Activated T-cell treated with anti-CD3 and anti-CD28 coated beads for 48 hours (primary cell): Measurements from ENCODE around the gene CCDC68.
"Not testable (repeated sequence)": the region's sequence is repeated elsewhere in the genome, so short reads cannot be mapped to it uniquely, and the experiment has no call there.

Experiments used
- DNase-seq: peaks from one replicate; pipeline ENCODE4 v3.0.0-alpha.2; 2020; ENCODE audit warnings: low read depth

Gene CCDC68, protein sequence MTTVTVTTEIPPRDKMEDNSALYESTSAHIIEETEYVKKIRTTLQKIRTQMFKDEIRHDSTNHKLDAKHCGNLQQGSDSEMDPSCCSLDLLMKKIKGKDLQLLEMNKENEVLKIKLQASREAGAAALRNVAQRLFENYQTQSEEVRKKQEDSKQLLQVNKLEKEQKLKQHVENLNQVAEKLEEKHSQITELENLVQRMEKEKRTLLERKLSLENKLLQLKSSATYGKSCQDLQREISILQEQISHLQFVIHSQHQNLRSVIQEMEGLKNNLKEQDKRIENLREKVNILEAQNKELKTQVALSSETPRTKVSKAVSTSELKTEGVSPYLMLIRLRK

DNA sequence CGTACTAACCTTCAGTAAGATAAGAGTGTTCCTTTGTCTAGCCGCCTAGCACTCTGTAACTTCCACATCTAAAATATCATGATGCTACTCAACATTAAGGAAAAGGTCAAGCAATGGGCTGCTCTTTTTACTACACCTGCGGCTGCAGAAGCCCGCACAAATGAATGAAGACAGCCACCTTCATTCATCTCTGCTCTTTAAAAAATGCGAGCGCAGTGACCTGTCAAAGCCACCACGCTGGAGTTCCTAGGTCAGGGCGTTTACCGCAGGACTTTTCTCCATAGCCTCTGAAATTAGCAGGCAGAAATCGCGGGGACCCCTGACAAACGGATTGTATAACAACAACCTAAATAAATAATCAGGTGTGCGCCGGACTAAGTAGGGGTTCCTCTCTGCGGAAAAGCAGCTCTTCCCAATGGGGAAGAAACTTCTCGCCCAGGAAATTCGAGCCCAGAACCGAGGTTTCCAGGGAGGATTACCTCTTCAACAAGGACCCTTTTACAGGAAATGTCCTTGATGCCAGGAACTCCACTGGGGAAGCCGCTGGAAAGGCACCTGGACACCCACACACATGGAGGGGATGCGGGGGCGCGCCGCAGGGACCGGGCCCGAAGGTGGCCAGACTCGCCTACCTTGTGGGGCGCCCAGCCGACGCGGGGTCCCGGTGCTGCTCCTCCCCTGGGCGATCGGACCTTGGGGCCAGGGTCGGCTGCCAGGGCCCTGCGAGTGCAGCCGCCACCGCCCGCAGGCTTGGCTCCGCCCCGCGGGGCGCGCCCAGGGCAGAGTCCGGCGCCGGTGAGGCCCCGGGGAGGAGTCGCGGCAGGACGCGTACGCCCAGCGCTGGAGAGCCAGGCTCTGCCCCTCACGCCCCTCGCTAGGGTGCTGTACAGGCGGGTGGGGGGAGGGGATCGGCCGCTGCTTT lies at the start of gene CCDC68:
TSS of gene CCDC68 (minus strand) at position 758 of the 922 bp plus-strand sequence. CDS start 16,670 bp downstream, outside the sequence.
- no peak for DNase-seq

DNA sequence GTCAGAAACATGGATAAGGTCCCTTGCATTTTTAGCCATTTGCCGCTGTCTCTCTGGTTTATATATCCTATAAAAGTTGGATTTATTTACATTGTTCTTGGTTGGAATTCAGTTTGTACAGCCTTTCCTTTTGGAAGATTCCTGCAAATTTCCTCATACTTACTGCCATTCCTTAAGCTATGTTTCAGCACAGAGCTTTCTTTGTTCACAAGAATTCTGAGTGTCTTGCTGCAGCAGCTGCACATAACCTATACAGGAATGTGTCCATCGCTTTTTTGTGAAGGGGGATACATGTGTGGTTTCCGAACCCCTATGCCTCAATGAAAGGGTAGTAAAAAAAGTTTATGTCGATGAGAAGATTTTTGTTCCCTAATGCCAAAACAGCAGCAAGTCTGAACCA lies 48.3 kb upstream of the CCDC68 start:
- DNase-seq = no peak

DNA sequence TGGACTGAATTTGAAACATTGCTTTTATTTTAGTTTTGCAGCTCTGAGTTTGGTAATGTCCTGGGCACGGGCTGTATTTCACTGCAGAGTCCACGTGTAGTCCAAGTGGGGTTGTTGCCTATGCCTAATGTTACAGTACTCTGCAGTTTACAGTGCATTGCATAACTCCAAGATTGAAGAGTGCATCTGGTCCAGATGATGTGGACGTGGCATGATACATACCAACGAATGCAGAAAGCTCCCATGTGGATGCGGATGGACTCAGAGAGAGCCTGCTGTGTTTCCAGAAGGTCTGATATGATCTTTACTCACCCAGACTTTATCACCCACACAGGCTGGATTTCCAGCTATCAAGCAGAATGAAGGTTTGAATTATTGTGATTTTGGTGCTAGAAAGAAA lies 44.4 kb upstream of the CCDC68 start:
- DNase-seq = no peak

DNA sequence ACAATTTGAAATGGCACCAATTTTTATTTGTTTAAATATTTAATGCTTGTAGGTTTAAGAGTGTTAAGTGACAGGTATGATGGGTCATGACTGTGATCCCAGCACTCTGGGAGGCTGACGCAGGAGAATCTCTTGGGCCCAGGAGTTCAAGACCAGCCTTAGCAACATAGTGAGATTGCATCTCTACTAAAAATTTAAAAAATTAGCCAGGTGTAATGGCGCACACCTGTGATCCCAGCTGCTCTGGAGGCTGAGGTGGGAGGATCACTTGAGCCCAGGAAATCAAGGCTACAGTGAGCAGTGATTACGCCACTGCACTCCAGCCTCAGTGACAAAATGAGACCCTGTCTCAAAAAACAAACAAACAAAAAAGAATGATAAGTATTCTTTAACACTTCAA lies 43.0 kb upstream of the CCDC68 start:
- no peak for DNase-seq

DNA sequence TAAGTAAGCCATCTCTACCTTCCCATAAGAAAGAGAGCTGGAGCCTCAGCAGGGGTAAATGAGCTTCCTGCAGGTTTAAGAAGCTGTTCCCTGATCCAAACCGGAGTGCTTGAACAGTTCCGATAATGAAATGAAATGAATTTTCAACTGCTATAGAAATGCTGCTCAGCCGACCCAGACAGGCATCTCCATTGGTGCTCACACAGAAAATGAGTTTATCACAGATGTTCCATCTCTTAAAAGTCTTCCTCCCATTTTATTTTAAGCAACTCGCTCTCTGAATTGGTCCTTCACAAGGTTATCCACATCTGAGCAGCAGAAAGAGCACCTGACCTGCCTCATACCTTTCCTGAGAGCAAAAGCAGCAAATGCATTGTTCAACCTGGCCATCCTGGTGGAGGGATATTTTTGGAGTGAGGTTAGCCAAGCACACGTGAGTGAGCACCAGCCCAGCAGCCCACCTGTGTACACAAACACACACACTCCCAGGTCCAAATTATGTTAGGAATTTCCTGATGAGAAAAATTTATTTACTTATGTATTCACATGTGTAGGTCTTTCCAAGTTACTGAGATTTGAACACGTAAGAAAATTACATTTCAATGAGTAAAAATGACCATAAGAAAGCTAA lies 42.2 kb upstream of the CCDC68 start:
- DNase-seq = no peak

DNA sequence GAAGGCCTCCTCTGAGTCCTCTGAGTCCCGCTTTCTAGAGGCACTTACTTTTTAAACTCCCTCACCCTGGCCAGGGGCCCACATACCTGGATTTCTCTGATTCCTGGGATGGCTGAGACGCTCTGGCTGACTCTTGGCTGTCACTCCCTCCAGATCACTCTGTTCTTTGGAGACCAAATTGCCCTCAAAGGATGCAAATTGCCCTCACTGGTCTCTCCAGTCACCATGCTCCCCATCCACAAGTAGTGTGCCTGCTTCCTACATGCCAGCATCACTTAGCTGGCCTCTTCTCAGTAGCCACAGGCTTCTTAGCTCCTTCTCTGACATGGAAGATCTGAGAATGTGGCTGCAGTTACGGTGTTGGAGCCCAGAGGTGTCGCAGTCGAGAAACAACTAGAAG lies 41.3 kb upstream of the CCDC68 start:
- DNase-seq = no peak

DNA sequence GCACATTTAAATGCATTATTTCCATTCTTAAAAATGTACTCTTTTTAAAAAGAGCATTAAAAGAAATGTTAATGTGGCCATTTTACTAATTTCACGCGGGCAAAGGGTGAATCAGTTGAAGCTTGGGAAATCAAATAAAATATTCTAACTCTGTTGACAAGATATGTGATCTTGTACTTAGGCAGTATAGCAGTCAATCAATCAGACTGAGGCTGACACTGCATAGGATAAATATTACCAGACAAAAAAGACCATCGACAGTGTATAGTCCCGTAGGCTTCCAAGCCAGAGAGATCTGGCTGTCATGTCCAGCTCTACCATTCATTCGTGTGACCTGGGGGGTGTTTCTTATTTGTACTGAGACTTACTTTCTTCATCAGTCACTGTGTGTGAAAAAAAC lies 39.8 kb upstream of the CCDC68 start:
- no peak for DNase-seq

DNA sequence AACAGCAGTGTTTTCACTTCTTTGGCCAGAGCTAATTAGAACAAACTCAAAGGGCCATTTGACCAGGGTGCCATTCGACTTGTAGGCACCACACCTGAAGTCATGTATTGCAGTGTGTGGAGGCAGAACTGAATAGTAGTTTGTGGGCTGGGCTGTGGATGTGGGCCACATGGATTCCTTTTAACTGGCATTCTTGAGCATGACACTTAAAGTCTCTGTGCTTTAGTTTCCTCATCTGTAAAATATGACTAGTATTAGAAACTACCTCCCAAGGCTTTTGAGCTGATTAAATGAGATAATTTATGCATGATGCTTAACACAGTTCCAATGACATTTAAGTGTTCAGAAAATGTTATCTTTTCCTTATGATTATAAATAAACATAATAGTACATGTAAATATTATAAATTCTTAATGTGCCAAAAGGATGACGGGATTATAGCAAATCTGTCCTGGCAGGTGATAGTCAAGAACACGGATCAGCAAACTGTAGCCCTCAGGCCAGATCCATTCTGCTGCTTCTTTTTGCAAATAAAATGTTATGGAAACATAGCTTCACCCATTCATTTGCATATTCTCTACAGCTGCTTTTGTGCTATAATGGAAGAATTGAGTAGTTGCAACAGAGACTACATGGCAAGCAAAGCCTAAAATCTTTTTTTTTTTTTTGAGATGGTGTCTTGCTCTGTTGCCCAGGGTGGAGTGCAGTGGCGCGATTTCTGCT lies 36.3 kb upstream of the CCDC68 start:
- no peak for DNase-seq

DNA sequence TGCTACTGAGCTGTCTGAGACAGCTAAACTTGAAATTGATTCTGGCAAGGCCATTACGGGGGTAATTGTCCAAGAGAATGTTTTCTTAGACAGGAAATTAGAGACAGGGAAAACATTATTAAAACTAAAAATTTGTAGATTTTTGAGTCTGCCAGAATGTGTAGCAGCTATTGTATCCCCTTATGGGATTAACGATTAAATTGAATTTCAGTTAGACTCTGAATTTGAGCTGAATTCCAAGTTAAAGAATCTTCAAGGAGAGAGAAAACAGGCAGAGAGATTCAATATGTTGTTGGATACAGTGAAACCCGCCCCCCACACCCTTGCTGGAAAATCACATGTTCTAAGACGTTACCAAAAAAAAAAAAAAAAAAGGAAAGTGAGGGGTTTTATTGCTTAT lies 32.7 kb upstream of the CCDC68 start:
- DNase-seq = no peak

DNA sequence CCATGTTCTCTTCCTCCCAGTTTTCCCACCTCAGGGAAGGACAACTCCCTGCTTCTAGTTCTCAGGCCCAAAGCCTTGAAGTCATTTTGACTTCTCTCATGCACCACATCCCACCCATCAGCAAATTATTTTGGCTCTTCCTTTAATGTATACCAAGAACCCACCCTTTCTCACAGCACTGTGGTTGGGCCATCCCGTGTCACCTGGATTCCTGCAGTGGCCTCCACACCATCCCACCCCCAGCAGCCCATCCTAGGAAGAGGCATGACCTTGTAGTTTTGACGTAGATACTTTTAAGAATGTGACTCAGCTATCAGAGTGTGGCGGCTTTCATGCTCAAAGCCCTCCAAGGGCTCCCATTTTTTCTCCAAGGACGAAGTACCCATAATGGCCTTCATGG lies 25.6 kb upstream of the CCDC68 start:
- no peak for DNase-seq

DNA sequence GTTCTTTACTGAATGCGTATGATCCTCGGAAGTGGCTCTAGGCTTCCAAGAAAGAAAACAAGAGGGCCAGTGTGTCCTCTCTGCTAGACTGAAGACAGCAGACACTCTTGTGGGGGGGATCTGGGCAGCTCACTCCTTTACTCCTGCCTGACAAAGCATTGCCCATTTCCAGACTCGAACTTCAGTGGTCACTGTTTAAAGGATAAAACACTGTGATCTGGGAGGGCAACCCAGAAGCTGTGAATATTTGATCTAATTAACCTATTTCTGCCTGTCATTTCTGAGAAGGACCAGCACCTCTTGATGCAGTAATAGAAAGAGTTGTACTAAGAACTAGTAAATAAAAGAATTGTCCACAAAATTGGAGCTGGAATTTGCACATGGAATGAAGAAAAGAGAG lies 24.5 kb upstream of the CCDC68 start:
- DNase-seq = no peak

DNA sequence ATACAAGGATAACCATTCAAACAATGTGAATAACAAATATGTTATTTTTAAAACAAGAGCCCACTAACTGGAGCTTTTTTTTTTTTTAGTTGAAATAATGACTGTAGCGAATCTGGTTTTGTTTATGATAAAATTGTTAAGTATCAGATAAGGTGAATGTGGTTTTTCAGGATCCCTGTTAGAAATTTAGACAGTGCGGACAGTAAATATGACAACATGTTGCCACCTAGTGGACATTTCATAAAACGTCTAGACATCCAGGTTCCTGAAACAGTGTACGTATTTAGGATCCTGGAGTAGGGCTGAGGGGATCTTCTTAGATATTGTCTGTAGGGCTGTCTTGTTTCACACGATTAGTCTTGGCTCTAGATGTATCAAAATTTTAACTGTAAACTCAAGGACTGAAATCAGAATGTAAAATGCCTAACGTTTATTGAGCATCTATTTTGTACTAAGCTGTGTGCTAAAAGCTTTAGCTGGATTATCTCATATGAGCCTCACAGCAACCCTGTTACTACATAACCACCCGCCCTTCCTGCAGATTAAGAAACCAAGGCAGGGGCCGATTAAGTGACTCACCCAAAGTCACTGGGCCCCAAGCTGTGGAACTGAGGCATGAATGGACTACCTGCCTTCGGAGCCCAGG lies 23.9 kb upstream of the CCDC68 start:
- DNase-seq = no peak

DNA sequence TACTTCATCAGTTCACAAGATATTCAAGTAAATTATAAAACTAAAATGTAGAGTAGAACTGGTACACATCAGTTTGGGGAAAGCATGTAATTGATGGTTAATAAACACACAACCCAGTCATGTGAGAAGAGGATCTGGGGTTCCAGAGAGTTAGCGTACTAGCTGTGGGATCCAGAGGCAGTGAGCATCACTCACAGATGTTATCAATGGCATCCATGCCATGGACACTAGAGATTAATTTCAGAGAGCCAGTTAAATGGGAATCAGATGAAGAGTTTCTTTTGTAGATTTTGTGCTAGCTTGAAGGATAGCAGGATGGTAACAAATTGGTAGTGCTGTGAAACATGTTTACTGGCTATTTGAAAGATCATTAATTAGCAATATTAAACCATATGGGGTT lies 21.8 kb upstream of the CCDC68 start:
- DNase-seq = no peak

DNA sequence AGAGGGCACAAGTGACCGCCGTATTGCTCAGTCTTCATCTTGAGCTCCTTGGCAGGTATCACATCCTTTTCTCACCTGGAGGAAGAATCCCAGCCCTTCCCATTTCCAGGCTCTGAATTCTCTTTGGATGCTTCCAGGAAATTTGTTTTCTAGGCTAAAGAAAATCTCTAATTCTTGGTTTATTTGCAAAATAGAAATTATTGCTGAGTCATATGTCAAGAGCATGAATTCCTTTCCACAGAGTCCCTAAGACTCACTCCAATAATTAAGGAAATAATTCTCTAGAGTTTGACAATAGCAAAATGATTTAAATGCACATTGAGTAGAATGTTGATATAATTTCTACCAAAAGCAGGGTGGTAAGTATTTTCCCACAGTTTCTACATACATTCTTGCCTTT lies 16.3 kb upstream of the CCDC68 start:
- DNase-seq = no peak

DNA sequence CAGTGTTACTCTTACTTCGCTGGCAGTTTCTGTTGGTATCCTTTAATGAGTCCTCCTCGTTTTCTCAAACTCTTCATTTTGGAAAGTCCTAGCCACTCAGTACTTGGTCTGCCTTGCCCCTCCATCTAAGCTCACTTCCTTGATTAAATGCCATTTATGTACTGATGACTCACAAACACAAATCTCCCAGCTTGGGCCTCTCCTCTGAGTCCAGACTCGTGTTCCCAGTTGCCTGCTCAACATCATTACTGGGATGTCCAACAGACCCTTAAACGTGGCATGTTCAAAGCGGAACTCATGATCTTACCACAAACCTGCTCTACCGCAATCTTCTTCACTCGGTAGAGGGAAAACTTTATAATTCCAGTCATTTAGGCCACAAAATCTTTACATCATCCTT lies 13.8 kb upstream of the CCDC68 start:
- no peak for DNase-seq

DNA sequence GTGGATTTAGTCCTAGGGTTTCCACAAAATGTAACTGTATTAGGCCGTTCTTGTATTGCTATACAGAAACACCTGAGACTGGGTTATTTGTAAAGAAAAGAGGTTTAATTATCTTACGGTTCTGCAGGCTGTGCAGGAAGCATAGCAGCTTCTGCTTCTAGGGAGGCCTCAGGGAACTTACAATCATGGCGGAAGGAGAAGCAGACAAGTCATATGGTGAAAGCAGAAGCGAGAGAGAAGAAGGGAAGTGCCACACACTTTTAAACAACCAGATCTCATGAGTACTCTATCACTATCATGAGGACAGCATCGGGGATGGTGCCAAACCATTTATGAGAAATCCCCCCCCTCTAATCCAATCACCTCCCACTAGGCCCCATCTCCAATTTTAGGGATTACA lies 9.5 kb upstream of the CCDC68 start:
- DNase-seq = no peak

DNA sequence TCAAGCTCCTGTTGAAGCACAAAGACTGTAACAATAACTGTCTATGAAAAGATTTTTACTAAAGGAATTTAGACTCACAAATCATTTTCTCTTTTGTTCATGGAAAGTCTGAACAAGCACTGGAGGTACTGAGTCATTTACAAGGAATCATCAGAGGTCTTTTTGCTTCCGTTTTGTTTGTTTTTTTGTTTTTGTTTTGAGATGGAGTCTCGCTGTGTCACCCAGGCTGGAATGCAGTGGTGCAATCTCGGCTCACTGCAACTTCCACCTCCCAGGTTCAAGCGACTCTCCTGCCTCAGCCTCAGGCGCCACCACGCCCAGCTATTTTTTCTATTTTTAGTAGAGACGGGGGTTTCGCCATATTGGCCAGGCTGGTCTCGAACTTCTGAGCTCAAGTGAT lies 9.0 kb upstream of the CCDC68 start:
- not testable (repeated sequence) for DNase-seq

DNA sequence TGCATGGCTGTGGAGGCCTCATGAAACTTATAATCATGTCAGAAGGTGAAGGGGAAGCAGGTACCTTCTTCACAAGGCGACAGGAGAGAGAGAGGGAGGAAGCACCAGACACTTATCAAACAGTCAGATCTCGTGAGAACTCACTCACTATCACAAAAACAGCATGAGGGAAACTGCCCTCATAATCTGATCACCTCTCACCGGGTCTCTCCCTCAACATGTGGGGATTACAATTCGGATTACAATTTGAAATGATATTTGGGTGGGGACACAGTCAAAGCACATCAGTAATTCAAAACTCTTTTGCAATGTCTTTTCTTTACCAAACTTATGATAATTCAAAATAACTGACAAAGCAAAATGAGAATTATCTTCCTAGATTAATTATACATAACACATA lies 8.5 kb upstream of the CCDC68 start:
- no peak for DNase-seq

DNA sequence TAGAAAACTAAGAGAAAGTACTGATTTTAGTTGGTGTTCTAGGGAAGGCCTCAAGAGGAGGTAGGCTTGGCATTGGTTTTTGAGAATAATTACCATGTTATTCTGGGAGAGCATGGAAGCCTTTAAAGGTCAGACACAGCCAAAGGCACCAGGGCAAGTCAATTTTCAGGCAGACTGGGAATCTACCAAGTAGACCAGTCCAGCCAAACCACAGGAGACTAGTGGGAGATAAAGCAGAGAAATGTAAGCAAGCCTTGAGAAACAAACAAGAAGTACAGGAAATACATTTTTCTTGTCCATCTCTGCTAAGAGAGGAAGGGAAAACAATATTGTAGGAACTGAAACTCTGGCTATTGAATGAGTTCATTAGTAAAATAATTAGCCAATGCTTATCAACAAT lies 5.5 kb upstream of the CCDC68 start:
- DNase-seq = no peak

DNA sequence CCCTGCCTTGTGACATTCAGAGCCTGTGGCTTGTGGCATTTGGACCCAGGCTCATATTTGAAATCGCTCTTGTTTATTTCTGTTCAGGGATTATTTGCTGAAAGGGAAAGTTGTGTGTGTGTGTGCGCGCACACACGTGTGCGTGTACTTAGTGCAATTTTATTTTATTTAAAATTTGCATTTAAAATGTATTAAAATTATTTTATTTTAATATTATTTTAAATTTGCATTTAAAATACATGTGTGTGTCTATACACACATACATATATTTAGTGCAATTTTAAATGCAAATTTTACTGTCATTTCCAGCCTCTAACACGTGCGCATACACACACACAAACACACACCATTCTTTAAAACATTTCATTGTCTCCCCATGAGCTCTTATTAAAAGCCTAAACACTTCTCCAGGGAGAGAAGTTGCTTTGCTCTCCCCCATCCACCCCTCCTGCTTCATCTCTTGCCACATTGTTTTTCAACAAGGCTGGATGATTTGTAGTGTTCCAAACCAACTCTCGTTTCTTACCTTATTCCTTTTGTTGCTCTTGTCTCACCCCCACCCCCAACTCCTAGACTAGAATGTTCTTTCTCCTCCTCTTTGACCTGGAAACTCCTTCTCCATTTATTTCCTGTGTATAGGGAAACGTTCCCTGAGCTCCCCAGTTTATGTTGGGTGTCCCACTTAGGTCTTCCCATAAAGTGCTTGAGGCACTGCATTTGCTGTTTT lies 3.8 kb upstream of the CCDC68 start:
- no peak for DNase-seq

DNA sequence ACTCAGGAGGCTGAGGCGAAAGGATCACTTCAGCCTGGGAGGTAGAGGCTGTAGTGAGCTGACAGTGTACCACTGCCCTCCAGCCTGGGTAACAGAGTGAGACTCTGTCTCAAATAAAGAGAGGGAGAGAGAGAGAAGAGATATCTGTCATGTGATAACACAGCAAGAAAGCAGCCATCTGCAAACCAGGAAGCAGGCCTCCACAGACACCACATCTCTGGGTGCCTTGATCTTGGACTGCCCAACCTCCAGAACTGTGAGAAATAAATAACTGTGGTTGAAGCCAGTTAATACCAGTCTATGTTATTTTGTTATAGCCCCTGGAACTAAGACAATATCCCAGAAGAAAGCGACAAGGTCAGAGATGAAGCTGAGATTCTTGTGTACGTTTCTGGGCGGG lies 2.6 kb upstream of the CCDC68 start:
- no peak for DNase-seq
